Measurements from ENCODE around the gene LIF. TPM values are rescaled to one million over a fixed set of nuclear protein-coding genes. Genes with fewer than 3 reads are reported as not detected.

The LIF gene
- total RNA-seq (2014; rRNA removed; shearing (Covaris generic); ENCODE audit: low replicate concordance) = 35.7 and 35.8 TPM in 2 replicates

DNA sequence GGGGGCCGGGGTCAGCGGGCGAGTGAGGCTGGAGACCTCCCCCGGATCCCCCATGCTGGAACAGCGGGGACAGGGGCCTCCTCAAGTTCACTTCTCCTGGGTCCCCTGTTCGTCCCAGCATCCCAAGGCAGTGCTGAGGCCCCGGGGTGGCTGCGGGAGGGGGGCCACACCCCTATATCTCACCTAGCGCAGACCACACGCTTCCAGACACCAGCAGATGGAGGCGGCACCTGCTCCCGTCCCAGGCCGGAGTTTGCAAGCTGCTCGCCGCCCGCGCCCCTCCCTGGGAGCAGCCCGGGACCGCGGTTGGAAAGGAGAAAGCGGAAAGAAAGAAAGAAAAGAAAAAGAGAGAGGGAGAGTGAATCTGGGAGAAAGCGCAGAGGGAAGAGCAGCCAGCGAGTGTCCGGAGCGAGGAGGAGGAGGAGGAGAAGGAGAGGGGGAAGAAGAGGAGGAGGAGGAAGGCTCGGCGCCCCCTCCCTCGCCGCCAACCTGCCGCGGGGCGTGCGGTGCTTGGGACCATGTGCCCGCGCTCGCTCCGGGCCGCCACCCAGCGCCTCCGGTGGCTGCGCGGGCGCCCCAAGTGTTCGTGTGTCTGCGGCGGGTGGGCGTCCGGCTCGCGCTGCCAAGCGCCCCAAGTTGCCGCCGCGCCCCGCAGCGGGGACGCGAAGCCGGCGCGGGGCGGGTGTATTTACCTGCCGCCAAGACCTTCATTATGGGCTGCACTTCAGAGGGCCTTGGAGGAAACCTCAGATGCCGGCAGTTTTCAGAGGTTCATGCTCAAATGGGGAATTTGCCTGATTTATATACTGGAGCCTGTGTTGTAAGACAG, at the start of gene LIF:
LIF (minus strand) TSS at position 775 of the 829 bp plus-strand sequence; CDS start at position 711, 64 bp downstream.
- in situ Hi-C loops (cut with HindIII; ENCODE audit: low pct_unique_long_range_greater_than_20kb, low sequenced_read_pairs) = no loop called here
- DNase-seq (ENCODE audit: low read depth) = no peak

DNA sequence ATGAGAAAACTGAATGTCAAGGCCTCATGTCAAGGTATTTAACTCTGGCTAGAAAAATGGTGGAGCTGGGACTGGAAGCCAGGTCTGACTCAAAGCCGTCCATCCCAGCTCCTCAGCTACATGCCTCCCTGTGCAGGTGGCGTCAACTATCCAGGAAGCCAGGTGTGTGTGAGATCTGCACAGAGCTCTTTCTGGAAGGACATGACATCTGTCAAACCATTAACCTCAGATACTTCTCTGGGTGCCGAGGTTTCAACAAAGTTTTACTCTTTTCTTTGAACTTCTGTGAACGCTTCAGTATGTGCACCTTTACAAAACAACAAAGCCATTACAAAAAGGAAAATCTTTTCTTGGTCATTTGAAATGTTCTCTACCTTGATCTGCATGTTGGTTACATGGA, 49.8 kb upstream of the LIF start:
- DNase-seq (ENCODE audit: low read depth) = no peak
- in situ Hi-C loops (cut with HindIII; ENCODE audit: low pct_unique_long_range_greater_than_20kb, low sequenced_read_pairs) = no loop called here

GRCh38 chr22:30295576-30295975, 49.0 kb upstream of the LIF start:
- DNase-seq (ENCODE audit: low read depth) = no peak
- in situ Hi-C loops (cut with HindIII; ENCODE audit: low pct_unique_long_range_greater_than_20kb, low sequenced_read_pairs) = no loop called here

DNA sequence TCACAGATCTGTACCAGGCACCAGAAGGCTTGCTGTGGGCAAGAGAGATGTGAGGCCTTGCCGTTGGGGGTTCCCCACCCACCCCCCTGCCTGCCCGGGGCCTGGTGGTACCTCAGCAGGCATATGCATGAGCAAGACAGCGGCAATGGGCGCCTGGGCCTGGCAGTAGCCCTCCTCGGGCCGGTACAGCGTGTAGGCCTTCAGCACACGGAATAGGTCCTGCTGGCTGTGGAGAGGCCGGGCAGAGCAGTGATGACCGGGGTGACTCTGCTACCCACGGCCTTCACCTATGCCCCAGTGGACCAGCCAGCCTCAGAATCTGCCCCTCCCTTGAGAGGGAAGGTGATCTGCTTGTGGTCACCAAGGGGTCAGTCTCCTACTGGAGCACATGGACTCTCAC, 48.3 kb upstream of the LIF start:
- no peak for DNase-seq (ENCODE audit: low read depth)
- in situ Hi-C loops (cut with HindIII; ENCODE audit: low pct_unique_long_range_greater_than_20kb, low sequenced_read_pairs) = no loop called here

DNA sequence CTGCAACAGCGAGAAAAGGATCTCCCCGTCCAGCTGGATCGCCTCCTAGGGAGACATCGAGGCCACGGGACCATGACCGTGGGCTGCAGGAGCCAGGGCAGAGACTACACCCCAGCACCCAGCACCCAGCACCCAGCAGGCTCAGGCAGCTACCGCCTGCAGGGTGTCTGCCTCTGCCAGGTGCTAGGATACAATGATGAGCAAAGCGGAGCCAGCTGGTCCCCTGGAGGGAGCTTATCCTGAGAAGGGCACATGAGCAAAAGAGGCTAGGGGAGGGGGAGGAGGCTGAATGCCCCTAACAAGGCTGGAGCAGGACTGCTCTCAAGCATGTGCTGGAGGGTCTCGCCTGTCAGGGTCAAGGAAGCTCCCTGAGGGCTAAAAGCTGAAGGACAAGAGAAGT, 47.5 kb upstream of the LIF start:
- DNase-seq (ENCODE audit: low read depth) = no peak
- in situ Hi-C loops (cut with HindIII; ENCODE audit: low pct_unique_long_range_greater_than_20kb, low sequenced_read_pairs) = no loop called here

- in situ Hi-C loops (cut with HindIII; ENCODE audit: low pct_unique_long_range_greater_than_20kb, low sequenced_read_pairs) = no loop called here
- no peak for DNase-seq (ENCODE audit: low read depth)
Measured at GRCh38 chr22:30293026-30293425, 46.5 kb upstream of the LIF start.

GRCh38 chr22:30292069-30292970, 45.8 kb upstream of the LIF start:
- no peak for DNase-seq (ENCODE audit: low read depth)
- in situ Hi-C loops (cut with HindIII; ENCODE audit: low pct_unique_long_range_greater_than_20kb, low sequenced_read_pairs) = no loop called here

GRCh38 chr22:30291058-30291892, 44.7 kb upstream of the LIF start:
- DNase-seq (ENCODE audit: low read depth) = peak; percentile 80
- in situ Hi-C loops (cut with HindIII; ENCODE audit: low pct_unique_long_range_greater_than_20kb, low sequenced_read_pairs) = no loop called here

DNA sequence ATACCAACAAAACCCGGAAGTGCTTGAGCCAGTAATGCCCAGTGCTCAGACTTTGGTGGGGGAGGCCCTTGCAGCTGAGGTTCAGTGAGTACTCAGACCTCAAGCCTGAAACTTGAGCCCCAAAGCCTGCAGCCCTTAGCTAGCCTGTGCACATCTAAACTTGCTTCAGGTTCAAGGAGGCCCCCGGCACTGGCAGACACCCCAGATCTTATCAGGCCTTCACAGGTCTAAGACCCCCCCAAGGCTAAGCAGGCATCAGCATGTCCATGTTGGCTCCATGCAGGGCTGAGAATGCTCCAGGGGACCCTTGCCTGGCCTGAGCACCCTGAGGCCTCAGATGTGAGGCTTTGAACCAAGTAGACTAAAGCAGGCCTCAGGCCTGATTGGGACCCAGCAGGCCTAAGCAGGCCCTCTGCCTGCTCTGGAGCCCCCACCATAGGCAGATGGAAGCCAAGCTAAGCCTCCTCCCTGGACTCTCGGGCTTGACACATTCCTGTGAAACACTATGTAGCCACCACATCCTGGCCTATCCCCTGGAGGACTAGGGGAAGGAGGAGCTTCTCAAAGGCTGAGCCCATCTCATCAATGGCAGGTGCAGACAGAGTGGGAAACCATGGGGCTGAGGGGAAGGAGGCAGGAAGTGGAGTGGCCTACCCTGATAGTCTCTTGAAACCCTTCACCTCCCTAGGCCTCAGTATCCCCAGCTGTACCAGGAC, 43.9 kb upstream of the LIF start:
- no peak for DNase-seq (ENCODE audit: low read depth)
- in situ Hi-C loops (cut with HindIII; ENCODE audit: low pct_unique_long_range_greater_than_20kb, low sequenced_read_pairs) = no loop called here

DNA sequence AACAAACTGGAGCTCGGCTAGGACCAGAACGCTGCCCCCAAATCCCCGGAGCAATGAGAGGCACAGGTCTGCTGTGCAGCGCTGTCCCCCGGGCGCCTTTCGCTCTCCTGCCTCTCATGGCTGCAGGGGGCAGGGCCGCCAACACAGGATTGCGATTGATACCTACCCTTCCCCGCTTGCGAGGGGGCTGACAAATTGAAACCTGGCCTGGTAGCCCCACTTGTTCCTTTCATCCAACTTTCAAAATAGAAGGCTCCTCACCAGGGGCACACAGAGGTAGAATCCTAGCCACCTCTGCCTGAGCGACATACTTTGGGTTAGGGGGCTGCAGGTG, 43.4 kb upstream of the LIF start:
- no peak for DNase-seq (ENCODE audit: low read depth)
- in situ Hi-C loops (cut with HindIII; ENCODE audit: low pct_unique_long_range_greater_than_20kb, low sequenced_read_pairs) = loop anchor here (10.0 kb wide), 1 partner anchor 95 kb away; the partner anchor contains the start of gene RNF215

DNA sequence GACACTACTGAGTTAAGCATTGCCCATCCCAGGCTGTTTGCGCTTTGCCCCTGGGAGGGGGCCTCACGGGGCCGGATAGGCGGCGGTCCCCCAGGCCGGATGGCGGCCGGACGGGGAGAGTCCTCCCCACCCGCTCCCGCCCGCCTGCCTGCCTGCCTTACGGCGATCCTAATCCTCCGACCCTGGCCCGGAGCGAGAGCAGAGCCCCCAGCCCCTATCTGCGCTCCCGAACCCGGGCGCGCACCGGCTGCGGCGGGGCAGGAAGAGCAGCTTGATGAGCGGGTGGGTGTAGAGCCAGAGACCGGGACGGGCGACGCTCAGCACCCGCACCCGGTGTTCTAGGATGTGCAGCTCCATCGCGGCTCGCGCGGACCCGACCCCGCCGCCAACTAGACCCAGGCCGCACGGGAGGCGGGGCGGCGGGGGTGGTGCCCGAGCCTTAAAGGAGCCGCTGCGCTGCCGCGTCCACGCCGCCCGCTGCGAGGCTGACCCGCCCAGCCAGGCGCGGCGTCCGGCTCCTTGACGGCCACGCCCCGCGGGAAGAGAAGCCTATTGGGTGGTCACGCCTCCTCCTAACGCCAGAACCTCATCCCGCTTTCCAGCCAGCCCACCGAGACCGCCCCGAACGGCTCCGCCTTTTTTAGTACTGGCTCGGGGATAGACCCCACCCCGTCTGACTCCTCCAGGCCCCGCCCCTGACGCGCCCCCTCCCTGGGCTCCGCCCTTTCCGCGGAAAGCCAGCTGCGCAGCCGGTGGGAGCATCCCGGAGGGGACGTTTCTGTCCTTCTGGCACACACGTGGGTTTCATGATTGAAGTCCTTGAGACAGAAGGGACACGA, 42.8 kb upstream of the LIF start, which contains the start of gene CASTOR1:
CASTOR1 (minus strand) TSS at position 365 of the 839 bp plus-strand sequence; CDS start at position 357, 8 bp downstream.
- in situ Hi-C loops (cut with HindIII; ENCODE audit: low pct_unique_long_range_greater_than_20kb, low sequenced_read_pairs) = loop anchor here (10.0 kb wide), 1 partner anchor 95 kb away; the partner anchor contains the start of gene RNF215
- DNase-seq (ENCODE audit: low read depth) = peak; percentile 98

DNA sequence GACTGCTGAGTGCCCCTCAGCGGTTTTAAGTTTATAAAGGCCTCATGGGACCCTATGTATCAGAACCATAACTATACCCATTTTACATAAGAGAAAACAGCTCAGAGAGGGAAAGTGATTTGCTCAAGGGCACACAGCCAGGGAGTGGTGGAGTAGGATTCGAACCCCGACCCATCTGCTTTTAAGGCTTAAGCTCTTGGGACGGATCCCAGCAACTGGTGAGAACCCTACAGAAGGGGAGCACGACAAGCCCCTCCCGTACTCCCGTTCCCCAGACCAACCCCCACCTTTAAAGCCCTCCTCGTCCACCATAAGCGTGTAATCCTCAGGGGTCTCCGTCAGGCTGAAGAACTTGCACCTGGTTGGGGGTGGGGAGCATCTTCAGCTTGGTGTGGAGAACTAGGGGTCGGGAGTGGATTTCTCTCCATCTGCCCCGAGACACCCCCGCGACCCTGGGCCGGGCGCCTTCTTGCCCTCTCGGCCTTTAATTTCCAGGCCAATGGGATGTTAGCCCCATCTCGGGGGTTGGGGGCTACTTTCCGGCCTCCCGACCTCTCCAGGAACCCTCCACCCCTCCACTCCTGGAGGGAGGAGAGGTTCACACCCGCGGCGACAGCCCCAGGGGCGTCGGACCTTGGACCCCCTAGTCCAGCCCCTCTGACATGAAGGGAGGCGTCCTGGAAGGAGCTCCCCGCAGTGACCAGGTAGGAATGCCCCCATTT, 42.0 kb upstream of the LIF start:
- in situ Hi-C loops (cut with HindIII; ENCODE audit: low pct_unique_long_range_greater_than_20kb, low sequenced_read_pairs) = loop anchor here (10.0 kb wide), 1 partner anchor 96 kb away; the partner anchor contains the start of gene RNF215
- peak; percentile 20 for DNase-seq (ENCODE audit: low read depth)

DNA sequence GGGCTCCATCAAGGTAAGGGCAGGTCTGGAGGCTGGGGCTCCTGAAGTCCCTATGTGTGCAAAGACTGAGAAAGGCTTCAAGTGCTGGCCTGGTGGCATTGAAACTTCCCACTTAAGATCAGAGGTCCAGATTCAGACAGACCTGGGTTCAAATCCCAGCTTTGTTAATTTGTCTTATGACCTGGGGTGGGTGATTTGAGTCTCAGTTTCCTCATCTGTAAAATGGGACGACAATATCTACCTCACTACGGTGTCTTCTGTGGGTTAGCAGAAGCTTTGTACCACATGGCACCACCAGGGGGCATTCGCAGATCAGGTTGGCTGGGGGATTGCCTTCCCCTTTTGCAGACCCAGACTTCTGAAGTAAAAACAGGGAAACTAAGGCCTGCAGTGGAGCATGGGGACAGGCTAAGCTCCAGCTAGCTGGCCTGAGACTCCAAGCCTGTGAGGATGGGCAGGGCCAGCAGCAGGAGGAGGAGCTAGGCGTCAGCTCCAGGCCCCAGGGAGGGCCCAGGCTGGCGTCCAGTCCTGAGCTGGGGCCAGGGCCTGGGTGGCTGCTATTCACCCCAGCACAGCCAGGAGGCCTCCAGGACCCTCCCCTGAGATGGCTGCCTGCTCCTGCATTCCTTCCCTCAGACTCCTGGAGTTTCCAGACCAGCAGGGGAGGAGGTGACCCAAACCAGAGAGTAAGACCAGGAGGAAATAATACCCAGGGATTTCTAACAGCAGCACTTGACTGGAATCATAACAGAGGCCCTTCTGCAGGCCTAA, 41.3 kb upstream of the LIF start:
- DNase-seq (ENCODE audit: low read depth) = peak; percentile 98
- in situ Hi-C loops (cut with HindIII; ENCODE audit: low pct_unique_long_range_greater_than_20kb, low sequenced_read_pairs) = loop anchor here (10.0 kb wide), 1 partner anchor 97 kb away; the partner anchor contains the start of gene RNF215

DNA sequence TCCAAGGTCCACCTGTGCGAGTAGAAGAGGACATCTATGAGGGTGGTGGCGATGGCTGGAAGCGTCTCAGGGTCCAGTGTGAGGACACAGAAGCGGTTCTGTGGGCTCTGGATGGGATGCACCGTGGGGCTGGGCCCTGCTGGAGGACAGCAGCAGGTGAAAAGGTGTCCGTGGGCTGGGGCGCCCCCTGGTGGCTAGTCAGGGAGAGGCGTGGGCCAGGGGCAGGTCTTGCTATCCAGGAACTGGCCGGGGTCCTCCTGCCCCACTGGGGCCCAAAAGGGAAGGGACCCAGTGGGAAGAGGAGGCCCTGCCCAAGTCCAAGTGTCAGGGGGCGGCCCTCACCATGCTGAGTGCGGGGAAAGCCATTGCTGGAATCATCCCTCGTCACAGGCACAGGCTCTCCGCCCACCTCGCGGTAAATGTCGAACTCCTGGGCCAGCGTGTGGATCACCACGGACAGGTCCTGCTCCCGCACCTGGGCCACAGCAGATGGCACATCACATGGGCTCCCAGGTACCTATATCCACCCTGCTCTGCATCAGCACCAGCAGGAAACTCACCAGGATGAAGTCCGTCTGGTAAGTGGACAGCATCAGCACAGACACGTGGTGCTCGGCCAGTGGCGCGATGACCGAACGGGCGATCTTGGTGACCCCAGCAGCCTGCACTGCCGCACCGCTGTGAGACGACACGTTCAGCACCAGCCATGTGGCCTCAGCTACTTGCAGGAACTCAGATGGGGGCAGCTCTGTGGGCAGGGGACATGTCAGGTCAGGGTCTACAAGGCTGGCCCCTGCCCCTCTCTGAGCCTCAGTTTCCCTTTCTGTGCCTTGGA, 40.5 kb upstream of the LIF start:
- peak; percentile 70 for DNase-seq (ENCODE audit: low read depth)
- in situ Hi-C loops (cut with HindIII; ENCODE audit: low pct_unique_long_range_greater_than_20kb, low sequenced_read_pairs) = loop anchor here (10.0 kb wide), 1 partner anchor 98 kb away; the partner anchor contains the start of gene RNF215

Measured in Caki2 (cell line).